Measurements from ENCODE around the gene LAMA2. TPM values are rescaled to one million over a fixed set of nuclear protein-coding genes. Genes with fewer than 3 reads are reported as not detected.

The LAMA2 gene
- total RNA-seq, 1 experiment from 2014 or later = 4.2 TPM

GRCh38 chr6:129490521-129491255, 607.8 kb downstream of the LAMA2 start:
- H4K8ac ChIP-seq (replicated peaks; ENCODE audit: insufficient read length, low read depth, low read length) = no peak overlapping the region
- Mint-ChIP-seq H3K27me3 (ENCODE audit: low read depth) (no peaks in the 10 kb centered on the region), H3K9me3 (no peaks in the 10 kb centered on the region), H3K4me3 (no peak overlapping the region), H3K36me3 (ENCODE audit: insufficient read depth in 1 of 3, low read depth in 3 of 3) (no peaks in the 10 kb centered on the region), H3K27ac (peak overlapping the region in 2 of 3 experiments; percentile 2 to 54; a peak in 1 of 7 replicates), H3K4me1 (peaks cover 15 to 16% of the 10 kb centered on the region in 2 experiments)
- no peaks in the 10 kb centered on the region for H3K23me2 ChIP-seq (ENCODE audit: insufficient read length, low read depth, low read length, poor library complexity, severe bottlenecking)
- H3K23ac ChIP-seq (ENCODE audit: insufficient read length, low read depth, low read length) = no peak overlapping the region
- no peak overlapping the region for H3K4me2 ChIP-seq (ENCODE audit: insufficient read depth, insufficient read length, low read length)
- H3K9me3 ChIP-seq (ENCODE audit: control insufficient read depth, low read depth, low read length) = no peaks in the 10 kb centered on the region
- no peaks in the 10 kb centered on the region for H3K79me2 ChIP-seq (ENCODE audit: insufficient read depth, low read length)
- H3K4ac ChIP-seq (ENCODE audit: low read depth, low read length) = no peak overlapping the region
- no peak overlapping the region for H3K27ac ChIP-seq (ENCODE audit: insufficient read length, low read depth, low read length)
- H2BK120ac ChIP-seq (ENCODE audit: low read depth, low read length, poor library complexity, severe bottlenecking) = no peak overlapping the region
- no peak for TF ChIP-seq CTCF (conservative IDR thresholded peaks at IDR 0.05)
- H4K20me1 ChIP-seq (ENCODE audit: control insufficient read depth, insufficient read depth, insufficient read length) = no peaks in the 10 kb centered on the region
- no peak overlapping the region for H3K18ac ChIP-seq (ENCODE audit: insufficient read length, low read depth, low read length)
- H3K4me1 ChIP-seq (ENCODE audit: insufficient read depth, low read length) = no peaks in the 10 kb centered on the region; the same call in 1 of the 2 replicates
- H2AFZ ChIP-seq (ENCODE audit: low read length) = no peak overlapping the region
- no peaks in the 10 kb centered on the region for H3K27me3 ChIP-seq (ENCODE audit: insufficient read depth, low read length)
- no peak overlapping the region for H2BK20ac ChIP-seq (ENCODE audit: low read depth, low read length, poor library complexity, severe bottlenecking)
- no peak overlapping the region for H2BK5ac ChIP-seq (ENCODE audit: insufficient read length, low read length)
- no peak overlapping the region for H2AK5ac ChIP-seq (ENCODE audit: insufficient read length, low read length)
- no peak overlapping the region for H4K5ac ChIP-seq (ENCODE audit: insufficient read length, low read depth, low read length)
- DNase-seq = no peak
- H3K9ac ChIP-seq (ENCODE audit: extremely low read depth, insufficient read length, low read length) = no peak overlapping the region
- H4K91ac ChIP-seq (ENCODE audit: insufficient read length, low read depth, low read length) = no peak overlapping the region
- H3K79me1 ChIP-seq (ENCODE audit: insufficient read depth, low read depth, low read length, poor library complexity, severe bottlenecking) = no peaks in the 10 kb centered on the region
- WGBS (ENCODE audit: extremely low coverage, insufficient read length, low lambda C conversion rate) = no CpG with 5 or more reads among the region's 9 CpGs
- H2BK12ac ChIP-seq (ENCODE audit: insufficient read length, low read depth, low read length) = no peak overlapping the region
- H3K14ac ChIP-seq (ENCODE audit: insufficient read depth, low read length) = no peak overlapping the region
- no peak overlapping the region for H3K56ac ChIP-seq (ENCODE audit: insufficient read length, low read depth, low read length)
- H3T11ph ChIP-seq (ENCODE audit: low read length) = no peak overlapping the region
- no peak overlapping the region for H2BK15ac ChIP-seq (ENCODE audit: low read depth, low read length)
